ENCODE data around the gene ADAM12.

The ADAM12 gene

GRCh38 chr10:126235979-126236851, 152.1 kb downstream of the ADAM12 start:
- TF ChIP-seq USF1 (IDR thresholded peaks at IDR 0.05) (no peak), CREB1 (IDR thresholded peaks at IDR 0.05; ENCODE audit: low read depth) (no peak), TCF12 (IDR thresholded peaks at IDR 0.05; ENCODE audit: low read depth) (no peak), MAX (IDR thresholded peaks at IDR 0.05) (no peak), TAF1 (IDR thresholded peaks at IDR 0.05; ENCODE audit: low read depth) (no peak), EGR1 (IDR thresholded peaks at IDR 0.05) (no peak), NFIC (IDR thresholded peaks at IDR 0.05) (no peak), CEBPB (IDR thresholded peaks at IDR 0.05) (no peak), EP300 (IDR thresholded peaks at IDR 0.05; ENCODE audit: borderline replicate concordance) (no peak), RAD21 (IDR thresholded peaks at IDR 0.05; ENCODE audit: low read depth) (no peak), TEAD4 (IDR thresholded peaks at IDR 0.05) (no peak), ZBTB7A (IDR thresholded peaks at IDR 0.05; ENCODE audit: low read depth) (no peak), REST (IDR thresholded peaks at IDR 0.05; ENCODE audit: low read depth) (no peak), FOXM1 (IDR thresholded peaks at IDR 0.05; ENCODE audit: borderline replicate concordance, low read depth) (no peak)

GRCh38 chr10:126235091-126235978, 152.9 kb downstream of the ADAM12 start:
- no peak for TF ChIP-seq USF1 (IDR thresholded peaks at IDR 0.05)
- TF ChIP-seq YY1 (IDR thresholded peaks at IDR 0.05; ENCODE audit: low read depth), result no peak
- TF ChIP-seq NFIC (IDR thresholded peaks at IDR 0.05), result no peak
- no peak for TF ChIP-seq CEBPB (IDR thresholded peaks at IDR 0.05)
- no peak for TF ChIP-seq EGR1 (IDR thresholded peaks at IDR 0.05)
- no peak for TF ChIP-seq TCF12 (IDR thresholded peaks at IDR 0.05; ENCODE audit: low read depth)

GRCh38 chr10:126234630-126235029, 153.6 kb downstream of the ADAM12 start:
- TF ChIP-seq NFIC (IDR thresholded peaks at IDR 0.05), result no peak
- no peak for TF ChIP-seq MAX (IDR thresholded peaks at IDR 0.05)
- no peak for TF ChIP-seq TEAD4 (IDR thresholded peaks at IDR 0.05)
- TF ChIP-seq EGR1 (IDR thresholded peaks at IDR 0.05), result no peak
- TF ChIP-seq YY1 (IDR thresholded peaks at IDR 0.05; ENCODE audit: low read depth), result no peak
- no peak for TF ChIP-seq ZBTB7A (IDR thresholded peaks at IDR 0.05; ENCODE audit: low read depth)
- TF ChIP-seq REST (IDR thresholded peaks at IDR 0.05; ENCODE audit: low read depth), result no peak

GRCh38 chr10:126233182-126234148, 154.8 kb downstream of the ADAM12 start:
- TF ChIP-seq ZBTB7A (IDR thresholded peaks at IDR 0.05; ENCODE audit: low read depth) (no peak), EGR1 (IDR thresholded peaks at IDR 0.05) (no peak), TAF1 (IDR thresholded peaks at IDR 0.05; ENCODE audit: low read depth) (no peak), TCF12 (IDR thresholded peaks at IDR 0.05; ENCODE audit: low read depth) (no peak), CEBPB (IDR thresholded peaks at IDR 0.05) (no peak), NFIC (IDR thresholded peaks at IDR 0.05) (no peak), MAX (IDR thresholded peaks at IDR 0.05) (no peak), REST (IDR thresholded peaks at IDR 0.05; ENCODE audit: low read depth) (no peak), EP300 (IDR thresholded peaks at IDR 0.05; ENCODE audit: borderline replicate concordance) (no peak), CREB1 (IDR thresholded peaks at IDR 0.05; ENCODE audit: low read depth) (no peak), RAD21 (IDR thresholded peaks at IDR 0.05; ENCODE audit: low read depth) (no peak), YY1 (IDR thresholded peaks at IDR 0.05; ENCODE audit: low read depth) (no peak), FOXM1 (IDR thresholded peaks at IDR 0.05; ENCODE audit: borderline replicate concordance, low read depth) (no peak), USF1 (IDR thresholded peaks at IDR 0.05) (no peak), TEAD4 (IDR thresholded peaks at IDR 0.05) (no peak)
